ENCODE measurements around the gene STRN4. TPM values are rescaled to one million over a fixed set of nuclear protein-coding genes. Genes with fewer than 3 reads are reported as not detected.

STRN4 gene
- total RNA-seq, 1 donor from 2014 or later: 105 TPM

- no peak for DNase-seq (ENCODE audit: extremely low spot score, unreplicated experiment)
- H3K27me3 Mint-ChIP-seq: no peaks in the 10 kb centered on the region
- peaks cover 12% of the 10 kb centered on the region for H3K4me1 Mint-ChIP-seq (ENCODE audit: unreplicated experiment)
- H3K4me3 Mint-ChIP-seq: peak overlapping the region; percentile 97
- peak overlapping the region; percentile 91 for H3K27ac Mint-ChIP-seq
- no peaks in the 10 kb centered on the region for H3K9me3 Mint-ChIP-seq
- TF ChIP-seq CTCF (conservative IDR thresholded peaks at IDR 0.05): no peak
- H3K36me3 Mint-ChIP-seq: peaks cover 4% of the 10 kb centered on the region
Measured at GRCh38 chr19:46718157-46718933, 27.9 kb downstream of the STRN4 start.

GRCh38 chr19:46717716-46718143 is 28.5 kb downstream of the STRN4 start:
- H3K4me1 Mint-ChIP-seq (ENCODE audit: unreplicated experiment): peaks cover 13% of the 10 kb centered on the region
- H3K27me3 Mint-ChIP-seq: no peaks in the 10 kb centered on the region
- no peaks in the 10 kb centered on the region for H3K9me3 Mint-ChIP-seq
- H3K4me3 Mint-ChIP-seq: peak overlapping the region; percentile 97
- no peak for DNase-seq (ENCODE audit: extremely low spot score, unreplicated experiment)
- H3K36me3 Mint-ChIP-seq: peaks cover 4% of the 10 kb centered on the region
- peak overlapping the region; percentile 91 for H3K27ac Mint-ChIP-seq
- no peak for TF ChIP-seq CTCF (conservative IDR thresholded peaks at IDR 0.05)

GRCh38 chr19:46717034-46717715 is 29.1 kb downstream of the STRN4 start, which contains the start of gene PRKD2:
TSS of gene PRKD2 (minus strand) at chr19:46717114. CDS start at chr19:46716370, 744 bp downstream.
- Mint-ChIP-seq H3K4me1 (ENCODE audit: unreplicated experiment) (peaks cover 13% of the 10 kb centered on the region), H3K36me3 (peaks cover 3% of the 10 kb centered on the region), H3K27me3 (no peaks in the 10 kb centered on the region), H3K27ac (peak within 1 kb of the TSS; percentile 92), H3K9me3 (no peaks in the 10 kb centered on the region), H3K4me3 (peak within 1 kb of the TSS; percentile 97)
- peak; percentile 93 for DNase-seq (ENCODE audit: extremely low spot score, unreplicated experiment)
- no peak for TF ChIP-seq CTCF (conservative IDR thresholded peaks at IDR 0.05)

GRCh38 chr19:46716672-46717033 is 29.6 kb downstream of the STRN4 start:
- no peaks in the 10 kb centered on the region for H3K27me3 Mint-ChIP-seq
- no peaks in the 10 kb centered on the region for H3K9me3 Mint-ChIP-seq
- no peak for DNase-seq (ENCODE audit: extremely low spot score, unreplicated experiment)
- peaks cover 13% of the 10 kb centered on the region for H3K4me1 Mint-ChIP-seq (ENCODE audit: unreplicated experiment)
- no peak for TF ChIP-seq CTCF (conservative IDR thresholded peaks at IDR 0.05)
- H3K36me3 Mint-ChIP-seq: no peaks in the 10 kb centered on the region
- peak overlapping the region; percentile 97 for H3K4me3 Mint-ChIP-seq
- peak overlapping the region; percentile 92 for H3K27ac Mint-ChIP-seq

GRCh38 chr19:46715975-46716671 is 30.1 kb downstream of the STRN4 start:
- DNase-seq (ENCODE audit: extremely low spot score, unreplicated experiment): no peak
- no peaks in the 10 kb centered on the region for H3K27me3 Mint-ChIP-seq
- peak; percentile 61 for TF ChIP-seq CTCF (conservative IDR thresholded peaks at IDR 0.05)
- peak overlapping the region; percentile 92 for H3K27ac Mint-ChIP-seq
- no peaks in the 10 kb centered on the region for H3K9me3 Mint-ChIP-seq
- peak overlapping the region; percentile 97 for H3K4me3 Mint-ChIP-seq
- peaks cover under 1% of the 10 kb centered on the region for H3K36me3 Mint-ChIP-seq
- H3K4me1 Mint-ChIP-seq (ENCODE audit: unreplicated experiment): peaks cover 13% of the 10 kb centered on the region
